ENCODE measurements around the gene KDM8.

The KDM8 gene

GRCh38 chr16:27179500-27180072, 23.7 kb upstream of the KDM8 start:
- H3K27me3 ChIP-seq (ENCODE audit: low read depth), result no peaks in the 10 kb centered on the region
- H3K36me3 ChIP-seq (replicated peaks), result no peaks in the 10 kb centered on the region
- H3K4me3 ChIP-seq, result no peak overlapping the region
- H3K4me1 ChIP-seq, result no peaks in the 10 kb centered on the region
- peak; percentile 56 to 86 for DNase-seq (ENCODE audit: low spot score in 2 of 2)
- in situ Hi-C loops (cut with MboI; ENCODE audit: low sequenced_read_pairs), result loop anchor here (10.0 kb wide), 1 partner anchor 195 kb away; no protein-coding TSS in a partner anchor
- no peaks in the 10 kb centered on the region for H3K9me3 ChIP-seq

- Histone ChIP-seq H3K36me3 (replicated peaks) (no peaks in the 10 kb centered on the region), H3K9me3 (no peaks in the 10 kb centered on the region), H3K4me3 (no peak overlapping the region), H3K4me1 (no peaks in the 10 kb centered on the region), H3K27me3 (ENCODE audit: low read depth) (no peaks in the 10 kb centered on the region)
- no peak for DNase-seq (ENCODE audit: low spot score in 2 of 2)
- in situ Hi-C loops (cut with MboI; ENCODE audit: low sequenced_read_pairs), result no loop called here
Observed at GRCh38 chr16:27181019-27181790, 22.1 kb upstream of the KDM8 start.

GRCh38 chr16:27182906-27183405, 20.4 kb upstream of the KDM8 start:
- H3K4me3 ChIP-seq, result no peak overlapping the region
- H3K36me3 ChIP-seq (replicated peaks), result no peaks in the 10 kb centered on the region
- in situ Hi-C loops (cut with MboI; ENCODE audit: low sequenced_read_pairs), result no loop called here
- H3K4me1 ChIP-seq, result no peaks in the 10 kb centered on the region
- no peak for DNase-seq (ENCODE audit: low spot score in 2 of 2)
- H3K27me3 ChIP-seq (ENCODE audit: low read depth), result no peaks in the 10 kb centered on the region
- H3K9me3 ChIP-seq, result no peaks in the 10 kb centered on the region

DNA sequence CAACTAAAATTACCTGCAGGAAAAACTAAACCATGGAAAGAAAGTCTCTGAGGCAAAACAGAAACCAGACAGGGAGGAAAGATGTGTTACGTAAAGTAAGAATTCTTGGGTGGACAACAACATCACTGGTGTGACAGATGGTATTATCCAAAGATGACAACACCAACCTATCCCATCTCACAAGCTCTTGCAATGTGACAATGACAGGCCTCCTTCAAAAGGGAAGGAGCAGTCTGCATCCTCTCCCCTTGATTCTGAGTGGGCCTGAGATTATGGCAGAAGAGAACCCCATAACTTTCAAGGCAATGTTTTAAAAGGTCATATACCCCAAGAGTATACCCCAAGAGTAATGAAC, 17.6 kb upstream of the KDM8 start:
- in situ Hi-C loops (cut with MboI; ENCODE audit: low sequenced_read_pairs), result no loop called here
- H3K4me1 ChIP-seq, result no peaks in the 10 kb centered on the region
- H3K36me3 ChIP-seq (replicated peaks), result no peaks in the 10 kb centered on the region

GRCh38 chr16:27188633-27189032, 14.7 kb upstream of the KDM8 start:
- Histone ChIP-seq H3K4me3 (no peak overlapping the region), H3K4me1 (no peaks in the 10 kb centered on the region), H3K9me3 (no peaks in the 10 kb centered on the region), H3K27me3 (ENCODE audit: low read depth) (no peaks in the 10 kb centered on the region), H3K36me3 (replicated peaks) (no peaks in the 10 kb centered on the region)
- in situ Hi-C loops (cut with MboI; ENCODE audit: low sequenced_read_pairs), result no loop called here
- no peak for DNase-seq (ENCODE audit: low spot score in 2 of 2)

More for the DNA sequence above, 17.6 kb upstream of the KDM8 start:
- H3K4me3 ChIP-seq, result no peak overlapping the region
- no peak for DNase-seq (ENCODE audit: low spot score in 2 of 2)
- no peaks in the 10 kb centered on the region for H3K27me3 ChIP-seq (ENCODE audit: low read depth)
- no peaks in the 10 kb centered on the region for H3K9me3 ChIP-seq

DNA sequence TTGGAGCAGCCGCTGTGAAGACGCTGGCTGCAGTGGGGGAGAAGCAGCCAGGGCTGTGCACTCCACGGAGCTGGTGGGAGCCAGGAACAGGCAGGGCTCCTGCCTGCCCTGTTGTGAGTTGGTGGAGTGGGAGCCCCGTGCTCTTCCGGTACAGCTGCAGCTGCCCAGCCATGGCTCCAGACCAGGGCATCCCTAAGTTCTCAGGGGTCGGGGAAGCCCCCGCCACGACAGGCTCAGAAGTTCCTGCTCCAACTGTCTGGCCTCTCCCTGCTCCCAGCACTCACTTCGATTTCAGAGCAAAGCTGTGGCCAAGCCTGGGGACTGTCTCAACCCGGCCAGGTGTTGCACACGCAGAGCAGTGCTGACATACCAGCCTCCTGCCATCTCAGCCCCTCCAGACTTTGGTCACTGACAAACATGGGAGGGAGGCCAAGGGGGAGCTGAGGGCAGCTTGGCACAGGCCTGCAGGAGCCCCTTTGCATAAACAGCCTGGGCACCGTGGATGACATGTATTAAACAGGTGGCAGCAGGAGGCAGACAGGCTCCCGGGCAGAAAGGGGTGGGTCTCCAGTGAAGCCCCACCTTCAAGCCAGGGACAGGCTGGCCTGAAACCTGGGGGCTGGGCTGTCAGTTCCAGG, 13.9 kb upstream of the KDM8 start:
- Histone ChIP-seq H3K36me3 (replicated peaks) (no peaks in the 10 kb centered on the region), H3K4me3 (no peak overlapping the region), H3K27me3 (ENCODE audit: low read depth) (no peaks in the 10 kb centered on the region), H3K4me1 (no peaks in the 10 kb centered on the region), H3K9me3 (no peaks in the 10 kb centered on the region)
- DNase-seq (ENCODE audit: low spot score in 2 of 2), result no peak
- in situ Hi-C loops (cut with MboI; ENCODE audit: low sequenced_read_pairs), result no loop called here

- Histone ChIP-seq H3K4me1 (no peaks in the 10 kb centered on the region), H3K27me3 (ENCODE audit: low read depth) (no peaks in the 10 kb centered on the region), H3K9me3 (no peaks in the 10 kb centered on the region), H3K36me3 (replicated peaks) (no peaks in the 10 kb centered on the region), H3K4me3 (no peak overlapping the region)
- in situ Hi-C loops (cut with MboI; ENCODE audit: low sequenced_read_pairs), result no loop called here
- DNase-seq (ENCODE audit: low spot score in 2 of 2), result no peak
Observed at GRCh38 chr16:27190316-27190871, 12.9 kb upstream of the KDM8 start.

GRCh38 chr16:27191352-27191924, 11.9 kb upstream of the KDM8 start:
- in situ Hi-C loops (cut with MboI; ENCODE audit: low sequenced_read_pairs), result no loop called here
- H3K27me3 ChIP-seq (ENCODE audit: low read depth), result no peaks in the 10 kb centered on the region
- H3K4me1 ChIP-seq, result no peaks in the 10 kb centered on the region
- H3K9me3 ChIP-seq, result no peaks in the 10 kb centered on the region
- no peaks in the 10 kb centered on the region for H3K36me3 ChIP-seq (replicated peaks)
- no peak overlapping the region for H3K4me3 ChIP-seq
- no peak for DNase-seq (ENCODE audit: low spot score in 2 of 2)

- DNase-seq (ENCODE audit: low spot score in 2 of 2), result no peak
- Histone ChIP-seq H3K9me3 (no peaks in the 10 kb centered on the region), H3K36me3 (replicated peaks) (no peaks in the 10 kb centered on the region), H3K4me3 (no peak overlapping the region), H3K4me1 (no peaks in the 10 kb centered on the region), H3K27me3 (ENCODE audit: low read depth) (no peaks in the 10 kb centered on the region)
- in situ Hi-C loops (cut with MboI; ENCODE audit: low sequenced_read_pairs), result no loop called here
Observed at GRCh38 chr16:27193300-27193990, 9.9 kb upstream of the KDM8 start.

- no peaks in the 10 kb centered on the region for H3K9me3 ChIP-seq
- H3K4me1 ChIP-seq, result no peaks in the 10 kb centered on the region
- H3K4me3 ChIP-seq, result no peak overlapping the region
- H3K27me3 ChIP-seq (ENCODE audit: low read depth), result no peaks in the 10 kb centered on the region
- H3K36me3 ChIP-seq (replicated peaks), result no peaks in the 10 kb centered on the region
- DNase-seq (ENCODE audit: low spot score in 2 of 2), result no peak
- in situ Hi-C loops (cut with MboI; ENCODE audit: low sequenced_read_pairs), result no loop called here
Observed at GRCh38 chr16:27195076-27195741, 8.1 kb upstream of the KDM8 start.

DNA sequence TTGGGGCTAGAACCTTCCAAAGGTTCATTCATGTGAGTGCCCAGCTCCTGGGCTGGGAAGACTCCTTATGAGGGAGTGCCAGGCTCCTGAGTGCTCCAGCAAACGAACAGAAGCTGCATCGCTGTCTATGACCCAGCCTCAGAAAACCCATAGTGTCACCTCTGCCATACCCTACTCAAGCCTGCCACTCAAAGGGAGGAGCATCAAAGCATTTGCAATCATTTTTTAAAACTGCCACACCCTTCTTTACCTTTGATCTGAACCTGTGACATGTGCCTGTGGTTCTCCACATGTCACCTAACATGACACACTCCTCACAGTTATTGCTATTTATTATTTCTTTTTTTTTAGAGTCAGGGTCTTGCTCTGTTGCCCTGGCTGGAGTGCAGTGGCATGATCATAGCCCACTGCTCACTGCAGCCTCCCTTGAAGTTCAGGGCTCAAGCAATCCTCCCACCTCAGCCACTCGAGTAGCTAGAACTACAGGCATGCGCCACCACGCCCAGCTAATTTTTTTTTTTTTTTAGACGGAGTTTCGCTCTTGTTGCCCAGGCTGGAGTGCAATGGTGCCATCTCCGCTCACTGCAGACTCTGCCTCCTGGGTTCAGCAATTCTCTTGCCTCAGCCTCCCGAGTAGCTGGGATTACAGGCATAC, 7.3 kb upstream of the KDM8 start:
- no peak overlapping the region for H3K4me3 ChIP-seq
- in situ Hi-C loops (cut with MboI; ENCODE audit: low sequenced_read_pairs), result no loop called here
- no peaks in the 10 kb centered on the region for H3K9me3 ChIP-seq
- H3K27me3 ChIP-seq (ENCODE audit: low read depth), result no peaks in the 10 kb centered on the region
- no peaks in the 10 kb centered on the region for H3K36me3 ChIP-seq (replicated peaks)
- no peaks in the 10 kb centered on the region for H3K4me1 ChIP-seq
- DNase-seq (ENCODE audit: low spot score in 2 of 2), result no peak

DNA sequence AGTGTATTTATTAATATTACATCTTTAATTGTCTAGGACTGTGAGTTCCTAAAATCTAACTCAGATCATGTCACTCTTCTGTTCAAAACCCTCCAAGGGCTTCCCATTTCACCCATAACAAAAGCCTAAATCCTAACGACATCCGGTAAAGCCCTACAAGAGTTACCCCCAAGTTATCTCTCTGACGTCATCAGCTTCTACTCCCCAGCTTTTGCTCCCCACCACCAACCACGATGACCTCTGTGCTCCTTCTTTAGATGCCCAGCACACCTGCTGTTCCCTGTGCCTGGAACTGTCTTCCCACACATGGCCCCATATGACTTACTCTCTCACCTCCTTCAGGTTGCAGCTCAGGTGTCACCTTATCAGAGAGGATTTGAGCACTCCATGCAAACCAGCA, 6.3 kb upstream of the KDM8 start:
- Histone ChIP-seq H3K9me3 (no peaks in the 10 kb centered on the region), H3K4me3 (no peak overlapping the region), H3K36me3 (replicated peaks) (no peaks in the 10 kb centered on the region), H3K27me3 (ENCODE audit: low read depth) (no peaks in the 10 kb centered on the region), H3K4me1 (no peaks in the 10 kb centered on the region)
- no peak for DNase-seq (ENCODE audit: low spot score in 2 of 2)
- in situ Hi-C loops (cut with MboI; ENCODE audit: low sequenced_read_pairs), result no loop called here
